Natural killer cell (primary cell): Measurements from ENCODE around the gene TMEM128. TPM values are rescaled to one million over a fixed set of nuclear protein-coding genes. Genes with fewer than 3 reads are reported as not detected.

Experiments
- ATAC-seq, 3 donors: fragments of 150-1000 bp in 2 of 3; fragments of 200-7000 bp in 1 of 3; cut with Tn5 transposase; 1 replicate in 1 of 3; 2 replicates in 2 of 3; pipeline ENCODE4 v1.10.0; 2021; ENCODE audit warnings: mild to moderate bottlenecking in 2 of 3, moderate library complexity in 2 of 3
- DNase-seq, 2 donors: peaks; one replicate each; pipeline versions ENCODE4 v3.0.0 to v3.0.0-alpha.2; 2013 to 2021; ENCODE audit warnings: mixed read lengths in 1 of 2
- H3K27ac ChIP-seq: one replicate; pipeline ENCODE4 v1.5.1; 2013; ENCODE audit warnings: mild to moderate bottlenecking, low read length
- H3K27me3 ChIP-seq: one replicate; pipeline ENCODE4 v1.6.1; 2013; ENCODE audit warnings: low read length; ENCODE audit not compliant: control insufficient read depth, insufficient read depth
- H3K36me3 ChIP-seq: one replicate; pipeline ENCODE4 v1.6.1; 2013; ENCODE audit warnings: low read length; ENCODE audit not compliant: control insufficient read depth, insufficient read depth
- H3K4me1 ChIP-seq: one replicate; pipeline ENCODE4 v1.6.1; 2013; ENCODE audit warnings: low read length; ENCODE audit not compliant: control insufficient read depth, insufficient read depth
- H3K4me3 ChIP-seq: one replicate; pipeline ENCODE4 v1.5.1; 2013; ENCODE audit warnings: low read length
- H3K9me3 ChIP-seq: one replicate; pipeline ENCODE4 v1.6.1; 2013; ENCODE audit warnings: low read length; ENCODE audit not compliant: control insufficient read depth, insufficient read depth
- H3K27ac Mint-ChIP-seq, 2 donors: one replicate each; pipeline ENCODE4 v1.8.0; 2022; ENCODE audit warnings: mild to moderate bottlenecking in 2 of 2, mixed read lengths in 2 of 2, moderate library complexity in 1 of 2
- H3K27me3 Mint-ChIP-seq, 2 donors: one replicate each; pipeline ENCODE4 v1.8.0; 2022; ENCODE audit warnings: low read depth in 2 of 2, mixed read lengths in 2 of 2
- H3K36me3 Mint-ChIP-seq: one replicate; pipeline ENCODE4 v1.8.0; 2022; ENCODE audit warnings: mixed read lengths
- H3K4me1 Mint-ChIP-seq, 2 donors: one replicate each; pipeline ENCODE4 v1.8.0; 2022; ENCODE audit warnings: mixed read lengths in 2 of 2
- H3K4me3 Mint-ChIP-seq: one replicate; pipeline ENCODE4 v1.8.0; 2022; ENCODE audit warnings: mild to moderate bottlenecking, moderate library complexity, mixed read lengths
- H3K9me3 Mint-ChIP-seq, 2 donors: one replicate each; pipeline ENCODE4 v1.8.0; 2022; ENCODE audit warnings: mixed read lengths in 2 of 2
- CTCF ChIP-seq: fragments of 200-600 bp; IDR thresholded peaks from one replicate; pipeline ENCODE4 v1.8.0; 2022; ENCODE audit warnings: antibody characterized with exemption
- WGBS: methylation state at CpG from one replicate; pipeline ENCODE4 v1.1.7; 2013; ENCODE audit warnings: missing lambda C conversion rate; ENCODE audit not compliant: insufficient coverage; 5-methylcytosine and 5-hydroxymethylcytosine counted together
- intact Hi-C: fragments of 100-400 bp; cut with micrococcal nuclease; formaldehyde crosslinking; loops from one replicate; pipeline ENCODE4 v1.14.2; 2022
- total RNA-seq, 4 donors: library from RNA; stranded (reverse); fragments of 120-200 nt in 1 of 4; gene quantifications; one replicate each; pipeline versions ENCODE4 v1.2.3 to v1.2.4, GENCODE V29; 2013 to 2022

The TMEM128 gene
- total RNA-seq, 3 donors from 2014 or later (not counting 1 experiment from before 2014, with no cell fraction given), result 9.3 to 12.2 (median 11.4) TPM

- Histone ChIP-seq H3K27ac (peak overlapping the region; percentile 97), H3K4me3 (peak overlapping the region; percentile 43), H3K27me3 (no peaks in the 10 kb centered on the region), H3K36me3 (peaks cover 24% of the 10 kb centered on the region), H3K4me1 (peaks cover 43% of the 10 kb centered on the region), H3K9me3 (no peaks in the 10 kb centered on the region)
- Mint-ChIP-seq H3K27me3 (no peaks in the 10 kb centered on the region), H3K9me3 (no peaks in the 10 kb centered on the region), H3K4me3 (peak overlapping the region; percentile 85), H3K27ac (peak overlapping the region; percentile 95 to 96), H3K4me1 (peaks cover 57 to 83% of the 10 kb centered on the region in 2 donors), H3K36me3 (peaks cover 26% of the 10 kb centered on the region)
- DNase-seq (peak; percentile 71 to 80), ATAC-seq (peak; percentile 75 to 88 (median 87))
- 43% methylated on average over 8 of the region's 11 CpGs for WGBS
- intact Hi-C loops, result loop anchor here (1.0 kb wide), 1 partner anchor 21 kb away; the partner anchor contains the start of genes LYAR and ZBTB49
- no peak for TF ChIP-seq CTCF
Measured at GRCh38 chr4:4269331-4269731, 21.3 kb upstream of the TMEM128 start.

GRCh38 chr4:4268776-4269175 is 20.8 kb upstream of the TMEM128 start:
- no peak for TF ChIP-seq CTCF
- Histone ChIP-seq H3K27ac (peak overlapping the region; percentile 97), H3K4me3 (peak overlapping the region; percentile 43), H3K27me3 (no peaks in the 10 kb centered on the region), H3K4me1 (peaks cover 43% of the 10 kb centered on the region), H3K9me3 (no peaks in the 10 kb centered on the region), H3K36me3 (peaks cover 23% of the 10 kb centered on the region)
- Mint-ChIP-seq H3K27ac (peak overlapping the region; percentile 95 to 96), H3K36me3 (peaks cover 21% of the 10 kb centered on the region), H3K4me3 (peak overlapping the region; percentile 85), H3K27me3 (no peaks in the 10 kb centered on the region), H3K9me3 (no peaks in the 10 kb centered on the region), H3K4me1 (peaks cover 55 to 80% of the 10 kb centered on the region in 2 donors)
- intact Hi-C loops, result loop anchor here (1.0 kb wide), 1 partner anchor 22 kb away; the partner anchor contains the start of genes LYAR and ZBTB49
- ATAC-seq, result no peak
- 43% methylated on average over 1 of the region's 1 CpG for WGBS
- peak in 1 of 2 donors; percentile 13 for DNase-seq

GRCh38 chr4:4267981-4268380 is 20.0 kb upstream of the TMEM128 start:
- ATAC-seq (no peak), DNase-seq (peak in 1 of 2 donors; percentile 26)
- no peaks in the 10 kb centered on the region for H3K27me3 ChIP-seq
- H3K27ac ChIP-seq, result peak overlapping the region; percentile 97
- 70% methylated on average over 5 of the region's 5 CpGs for WGBS
- intact Hi-C loops, result no loop called here
- no peaks in the 10 kb centered on the region for H3K27me3 Mint-ChIP-seq
- no peaks in the 10 kb centered on the region for H3K9me3 ChIP-seq
- peak overlapping the region; percentile 72 for H3K4me3 Mint-ChIP-seq
- H3K27ac Mint-ChIP-seq, result peak overlapping the region; percentile 95 to 96
- peaks cover 13% of the 10 kb centered on the region for H3K36me3 Mint-ChIP-seq
- peaks cover 55 to 73% of the 10 kb centered on the region in 2 donors for H3K4me1 Mint-ChIP-seq
- no peak overlapping the region for H3K4me3 ChIP-seq
- H3K36me3 ChIP-seq, result peaks cover 18% of the 10 kb centered on the region
- no peaks in the 10 kb centered on the region for H3K9me3 Mint-ChIP-seq
- TF ChIP-seq CTCF, result no peak
- H3K4me1 ChIP-seq, result peaks cover 43% of the 10 kb centered on the region
